GM19463 (cell line): ENCODE measurements around the gene B4GALT2.

Source experiments
- ATAC-seq: cut with Tn5 transposase; IDR thresholded peaks from one replicate; pipeline ENCODE4 v1.9.1; 2021; ENCODE audit warnings: mild to moderate bottlenecking, moderate library complexity; ENCODE audit not compliant: unreplicated experiment

B4GALT2 gene

DNA sequence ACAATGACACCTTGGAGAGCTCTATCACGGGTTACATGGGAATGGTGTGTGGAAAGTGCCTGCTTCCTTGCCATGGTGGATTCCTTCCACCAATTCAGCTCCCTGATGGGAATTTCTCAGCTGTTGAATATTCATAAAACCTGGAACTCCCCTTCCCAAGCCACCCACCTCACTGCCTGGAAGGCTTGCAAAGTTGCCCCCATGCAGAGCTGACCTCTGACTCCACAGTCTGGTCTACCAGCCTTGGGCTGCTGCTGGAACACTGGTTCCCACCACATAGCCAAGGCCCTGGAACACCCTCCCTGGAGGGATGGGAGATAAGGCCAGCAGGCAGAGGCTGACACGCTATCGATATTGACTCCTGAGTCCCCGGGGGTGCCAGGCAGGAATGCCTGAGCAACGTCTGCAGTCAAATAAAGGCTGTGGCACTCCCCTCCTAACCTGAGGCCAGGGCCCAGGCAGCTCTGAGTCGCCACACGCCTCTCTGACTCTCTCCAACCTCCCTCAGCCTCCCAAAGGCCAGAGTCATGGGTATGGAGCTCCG, 21.2 kb downstream of the B4GALT2 start:
- no peak for ATAC-seq

DNA sequence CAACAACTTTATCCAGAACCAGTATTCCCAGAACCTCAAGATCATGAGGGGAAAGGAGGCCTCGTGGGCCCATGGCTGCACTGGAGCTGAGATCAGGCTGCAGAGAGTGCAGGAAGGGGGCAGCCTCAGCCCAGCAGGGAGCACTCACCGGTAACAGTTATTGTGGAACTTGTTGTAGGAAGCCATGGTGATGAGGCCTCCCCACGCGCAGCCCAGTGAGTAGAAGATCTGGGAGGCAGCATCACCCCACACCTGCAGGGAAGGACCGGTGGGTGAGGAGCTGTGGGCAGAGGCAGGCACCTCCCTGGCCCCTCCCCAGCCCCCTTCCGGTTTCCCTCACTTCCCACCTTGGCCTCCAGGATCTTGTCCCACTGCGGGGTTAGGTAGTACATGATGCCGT, 23.2 kb downstream of the B4GALT2 start:
- no peak for ATAC-seq

DNA sequence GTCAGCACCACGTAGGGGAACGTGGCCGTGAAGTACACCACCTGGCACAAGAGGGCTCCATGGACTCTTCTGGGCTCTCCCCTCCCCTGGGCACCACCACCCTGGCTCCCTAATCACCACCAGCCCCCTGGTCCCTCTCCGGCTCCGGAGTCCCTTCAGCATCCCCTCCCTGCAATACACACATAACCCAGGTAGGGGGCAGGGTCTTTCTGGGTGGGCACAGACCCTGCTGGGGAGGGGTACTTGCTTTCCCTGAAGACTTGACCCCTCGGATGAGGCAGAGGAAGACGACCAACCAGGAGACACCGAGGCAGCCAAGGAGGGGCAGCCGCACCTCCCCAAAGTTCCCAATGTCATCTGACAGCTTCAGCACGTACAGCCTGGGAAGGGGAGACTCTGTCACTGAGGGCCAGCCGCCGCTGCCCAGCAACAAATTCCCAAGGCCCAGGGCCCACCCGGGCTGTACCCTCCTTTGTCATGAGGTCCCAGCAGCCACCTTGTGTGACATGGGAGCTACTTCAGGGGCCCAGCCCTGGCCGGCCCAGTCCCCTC, 23.7 kb downstream of the B4GALT2 start:
- ATAC-seq = no peak

GRCh38 chr1:44008259-44008658, 29.2 kb downstream of the B4GALT2 start:
- ATAC-seq = no peak

- no peak for ATAC-seq
Measured at GRCh38 chr1:44010935-44011471, 32.0 kb downstream of the B4GALT2 start.

DNA sequence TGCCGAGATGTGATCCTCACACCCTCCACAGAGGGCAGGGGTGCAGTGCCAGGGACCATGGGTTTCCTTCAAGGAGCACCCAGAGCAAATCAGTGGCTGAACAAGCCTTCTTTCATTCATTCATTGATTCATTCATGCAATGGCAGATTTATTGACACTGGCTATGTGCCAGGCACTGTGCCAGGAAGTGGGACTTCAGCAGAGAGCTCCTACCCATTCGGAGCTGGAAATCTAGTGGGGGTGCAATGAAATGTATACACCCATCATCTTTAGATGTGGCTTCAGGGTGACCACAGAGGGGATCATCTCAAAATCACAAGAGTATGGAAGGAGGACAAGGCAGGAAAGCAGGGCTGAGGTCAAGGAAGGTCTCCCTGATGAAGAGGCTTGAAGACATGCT, 33.4 kb downstream of the B4GALT2 start:
- ATAC-seq = no peak

DNA sequence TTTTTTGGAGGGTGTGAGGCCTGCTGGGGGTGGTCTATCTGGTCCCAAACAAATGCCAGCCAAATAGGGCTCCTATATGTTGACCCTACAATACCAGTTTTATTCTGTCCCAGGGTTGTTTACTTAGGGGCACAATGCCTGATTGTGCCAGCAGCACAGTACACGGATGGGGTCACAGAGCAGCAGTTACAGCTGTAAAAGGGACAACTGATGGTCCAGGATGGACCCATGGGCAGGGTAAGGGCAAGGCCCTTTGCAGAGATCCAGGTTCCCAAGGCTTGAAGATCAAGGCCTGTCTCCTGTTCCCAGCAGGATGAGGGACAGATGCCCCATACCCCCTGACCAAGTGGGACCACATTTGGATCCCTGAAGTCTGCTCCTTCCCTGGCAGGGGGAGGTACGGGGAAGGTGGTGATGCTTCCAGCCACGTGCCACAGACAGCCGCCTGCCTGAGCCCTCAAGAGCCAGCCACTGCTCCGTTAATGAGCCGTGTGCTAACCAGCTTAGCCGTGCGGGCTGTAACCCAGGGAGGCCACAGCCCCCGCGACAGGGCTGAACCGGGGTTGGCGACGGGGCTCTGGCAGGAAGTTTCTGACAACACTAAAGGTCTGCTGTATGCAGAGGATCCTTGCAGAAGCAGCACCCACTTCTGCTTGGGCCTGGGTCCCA, 34.1 kb downstream of the B4GALT2 start:
- no peak for ATAC-seq

GRCh38 chr1:44013949-44014348, 34.9 kb downstream of the B4GALT2 start:
- ATAC-seq = no peak

- no peak for ATAC-seq
Measured at GRCh38 chr1:44014365-44015104, 35.5 kb downstream of the B4GALT2 start.

GRCh38 chr1:44015206-44015605, 36.2 kb downstream of the B4GALT2 start:
- no peak for ATAC-seq

GRCh38 chr1:44016041-44016889, 37.3 kb downstream of the B4GALT2 start:
- no peak for ATAC-seq

DNA sequence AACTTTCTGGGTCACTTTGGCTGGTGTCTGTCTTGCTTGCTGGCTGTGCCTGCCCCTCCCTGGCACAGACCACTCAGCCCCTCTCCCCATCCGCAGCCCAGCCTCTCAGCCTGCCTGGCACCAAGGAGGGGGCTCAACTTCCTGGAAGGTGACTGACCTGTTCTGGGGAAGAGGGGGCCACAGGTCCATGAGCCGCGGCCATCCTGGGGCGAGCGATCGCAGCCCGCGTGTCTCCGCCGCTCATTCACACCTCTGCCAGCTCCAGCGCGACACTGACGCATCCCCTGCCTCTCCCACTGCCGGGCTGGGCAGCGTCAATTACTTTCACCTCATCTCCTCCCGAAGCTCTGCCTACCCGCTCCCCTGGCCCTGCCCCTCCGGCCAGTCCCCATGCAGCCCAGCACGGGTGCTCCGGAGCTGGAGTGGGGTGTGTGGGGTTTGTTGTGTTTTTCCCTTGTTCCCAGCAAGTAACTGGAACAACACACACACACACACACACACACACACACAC, 37.9 kb downstream of the B4GALT2 start:
- ATAC-seq = no peak

- ATAC-seq = no peak
Measured at GRCh38 chr1:44019466-44019948, 40.5 kb downstream of the B4GALT2 start.

DNA sequence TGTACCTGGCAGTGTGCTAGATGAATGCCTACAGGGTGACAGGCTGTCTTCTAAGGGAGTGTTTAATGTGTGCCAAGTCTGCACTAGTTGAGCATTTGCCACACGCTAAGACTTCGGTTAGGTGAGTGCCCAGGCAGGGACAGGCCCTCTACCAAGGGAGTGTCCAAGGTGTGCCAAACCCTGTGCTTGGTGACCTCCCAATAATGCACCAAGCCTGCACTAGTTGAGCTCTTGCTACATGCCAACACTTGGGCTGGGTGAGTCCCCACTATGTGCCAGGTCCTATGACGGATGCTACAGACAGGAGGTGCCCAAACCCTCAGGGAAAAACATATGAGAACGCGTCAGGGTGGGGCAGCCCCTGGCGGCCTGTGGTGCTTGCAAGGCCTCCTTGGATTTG, 41.5 kb downstream of the B4GALT2 start:
- no peak for ATAC-seq

DNA sequence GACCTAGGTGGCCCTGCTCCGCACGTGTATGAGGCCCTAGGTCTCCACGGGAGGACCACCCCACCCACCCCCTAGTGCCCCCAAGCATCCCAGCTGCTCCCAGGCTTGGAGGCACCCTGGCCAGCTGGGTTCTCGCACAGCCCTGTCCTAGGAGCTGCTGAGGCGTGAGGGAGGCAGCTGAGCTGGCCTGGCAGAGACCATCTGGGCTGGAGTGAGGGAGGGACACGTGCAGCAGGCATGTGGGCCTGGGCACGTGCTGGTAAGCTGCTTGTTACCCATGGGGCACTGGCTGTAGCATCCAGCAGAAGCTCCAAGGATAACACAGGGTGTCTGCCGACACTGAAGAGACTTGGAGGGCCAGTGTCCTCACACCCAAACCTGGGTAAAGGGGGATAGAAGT, 42.1 kb downstream of the B4GALT2 start:
- no peak for ATAC-seq

DNA sequence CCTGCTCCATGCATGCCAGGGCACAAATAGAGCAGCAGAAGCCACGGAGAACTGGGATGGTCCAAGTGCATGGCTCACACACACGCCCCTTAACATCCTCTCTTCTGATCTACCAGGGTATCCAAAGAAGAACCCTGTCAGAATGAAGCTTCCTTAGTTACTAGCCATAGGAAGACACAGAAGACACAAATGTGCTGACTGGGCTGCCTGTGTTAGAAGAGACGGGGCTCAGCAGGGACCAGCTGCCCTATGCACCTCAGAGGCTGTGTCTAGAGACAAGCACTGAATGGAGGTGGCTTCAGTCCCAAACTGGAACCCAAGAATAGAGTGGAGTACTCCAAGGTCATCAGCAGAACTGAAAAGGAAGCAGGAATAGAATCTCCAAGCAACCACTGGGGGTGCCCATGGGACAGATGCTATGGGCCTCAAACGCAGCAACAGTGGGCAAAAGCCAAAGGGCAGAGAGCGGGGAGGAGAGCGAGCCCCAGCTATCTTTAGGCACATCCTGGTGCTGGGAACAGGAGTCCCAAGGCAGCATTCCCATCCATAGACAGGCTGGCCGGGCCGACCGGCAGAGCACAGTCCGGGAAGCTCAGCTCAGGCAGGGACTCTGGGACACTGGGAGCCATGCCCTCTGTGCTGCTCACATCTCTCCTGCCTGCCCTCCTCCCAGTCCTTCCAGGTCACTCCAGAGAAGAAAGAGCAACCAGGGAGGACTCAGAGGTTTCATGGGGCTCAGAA, 42.7 kb downstream of the B4GALT2 start:
- no peak for ATAC-seq

- ATAC-seq = no peak
Measured at GRCh38 chr1:44024031-44024902, 45.3 kb downstream of the B4GALT2 start.

DNA sequence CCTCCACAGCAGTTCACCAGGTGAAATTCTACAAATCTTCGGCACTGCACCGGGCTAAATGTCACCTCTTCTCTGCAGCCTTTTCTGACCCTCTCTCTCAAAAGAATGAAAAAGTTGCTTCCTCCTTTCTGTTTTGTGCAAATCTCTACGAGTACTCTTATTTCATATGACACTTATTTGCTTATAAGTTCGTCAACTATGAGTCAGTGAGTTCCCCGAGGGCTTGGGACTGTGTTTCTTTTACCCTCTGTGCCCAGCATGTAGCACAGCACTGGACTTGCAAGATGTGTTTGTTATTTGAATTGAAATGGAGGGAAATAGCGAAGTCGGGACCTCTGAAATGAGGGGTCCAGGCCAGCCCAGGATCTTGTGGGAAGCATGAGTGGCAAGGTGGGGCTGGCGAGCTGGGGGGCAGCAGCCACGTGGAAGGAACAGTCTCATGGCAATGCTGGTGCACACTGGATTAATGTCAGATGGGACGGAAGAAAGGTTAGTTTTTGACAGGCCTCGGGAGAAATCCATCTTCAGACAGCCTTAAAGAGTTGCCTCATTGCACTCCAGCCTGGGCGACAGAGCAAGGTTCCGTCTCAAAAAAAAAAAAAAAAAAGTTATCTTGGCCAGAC, 46.0 kb downstream of the B4GALT2 start:
- no peak for ATAC-seq
